Erythroblast (primary cell): ENCODE measurements around the gene OR6Q1.

Source experiments
- GATA1 ChIP-seq: IDR thresholded peaks from 2 replicates; pipeline ENCODE4 v1.6.1; 2011; ENCODE audit warnings: low read depth, mild to moderate bottlenecking, control low read depth, low read length, moderate library complexity
- POLR2A ChIP-seq: IDR thresholded peaks from 2 replicates; pipeline ENCODE4 v1.6.1; 2011; ENCODE audit warnings: mild to moderate bottlenecking, low read length

DNA sequence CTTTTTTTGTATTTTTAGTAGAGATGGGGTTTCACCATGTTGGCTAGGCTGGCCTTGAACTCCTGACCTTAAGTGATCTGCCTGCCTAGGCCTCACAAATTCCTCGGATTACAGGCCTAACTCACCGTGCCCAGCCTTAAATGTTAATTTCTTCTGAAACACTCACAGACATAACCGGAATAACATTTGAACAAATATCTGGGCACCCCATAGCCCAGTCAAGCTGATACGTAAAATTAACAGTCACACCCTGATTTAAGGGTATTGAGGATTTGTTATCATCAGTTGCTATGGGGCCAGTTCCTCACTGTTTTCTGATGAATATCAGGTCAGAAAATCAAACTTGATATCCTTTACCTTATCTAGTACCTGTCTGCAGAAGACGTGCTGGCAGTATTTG lies 30.1 kb upstream of the OR6Q1 start:
- TF ChIP-seq POLR2A (no peak), GATA1 (no peak)
